ENCODE data around the gene MBOAT1. TPM values are rescaled to one million over a fixed set of nuclear protein-coding genes. Genes with fewer than 3 reads are reported as not detected.

MBOAT1 gene
- total and polyA plus RNA-seq, 2 of the 13 experiments (the other 11 are each of a cell fraction or from before 2014, with no cell fraction given) = not detected

DNA sequence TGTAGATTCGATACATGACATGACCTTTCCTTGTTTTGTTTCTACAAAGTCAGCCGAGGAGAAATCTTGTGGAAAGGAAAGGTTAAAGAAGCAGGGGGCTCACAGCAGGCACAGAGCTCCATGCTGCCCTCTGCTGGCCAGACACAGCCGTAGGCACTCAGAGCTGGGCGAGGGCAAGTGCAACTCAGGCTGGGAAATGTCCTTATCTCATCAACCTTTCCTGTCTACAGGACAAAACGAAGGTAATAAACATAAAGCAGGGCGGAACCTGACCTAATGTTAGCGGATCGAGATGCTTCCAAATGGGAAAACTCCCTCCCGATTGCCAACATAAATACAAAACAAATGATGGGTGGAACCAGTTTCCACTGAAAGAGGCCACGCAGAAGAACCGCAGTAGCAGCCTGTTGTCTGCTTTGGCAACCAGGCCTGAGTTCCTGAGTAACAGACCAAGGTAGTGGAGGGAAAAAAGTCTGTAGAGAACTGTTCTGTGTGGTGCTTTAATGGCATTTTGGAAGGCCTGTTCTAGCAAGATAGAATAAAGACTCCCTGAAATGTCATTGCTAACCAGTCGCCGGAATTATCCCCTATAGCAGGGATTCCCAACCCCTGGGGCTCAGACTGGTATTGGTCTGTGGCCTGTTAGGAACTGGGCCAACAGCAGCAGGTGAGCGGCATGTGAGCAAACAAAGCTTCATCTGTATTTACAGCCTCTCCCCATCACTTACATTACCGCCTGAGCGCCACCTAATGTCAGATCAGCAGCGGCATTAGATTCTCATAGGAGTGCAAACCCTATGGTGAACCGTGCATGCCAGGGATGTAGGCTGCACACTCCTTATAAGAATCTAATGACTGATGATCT, 85.2 kb downstream of the MBOAT1 start:
- Histone ChIP-seq H3K27me3 (ENCODE audit: control insufficient read depth in 1 of 2, insufficient read depth in 2 of 2, low read length in 2 of 2) (peaks cover 0 to 12% of the 10 kb centered on the region in 2 experiments; a peak in 1 of 5 replicates), H3K4me2 (ENCODE audit: low read depth, low read length) (no peak overlapping the region), H3K79me2 (ENCODE audit: insufficient read depth, low read length) (no peaks in the 10 kb centered on the region), H3K4me3 (replicated peaks in 1 of 3; ENCODE audit: insufficient read depth in 1 of 3, low read depth in 2 of 3, low read length in 3 of 3) (no peak overlapping the region), H4K20me1 (ENCODE audit: insufficient read depth, low read length) (no peaks in the 10 kb centered on the region), H3K4me1 (ENCODE audit: insufficient read depth, low read length) (peaks cover 15% of the 10 kb centered on the region), H3K9me3 (ENCODE audit: low read length) (no peaks in the 10 kb centered on the region), H3K27ac (ENCODE audit: extremely low read length, insufficient read depth, low read length) (no peak overlapping the region), H3K36me3 (replicated peaks in 1 of 2; ENCODE audit: control insufficient read depth in 1 of 2, insufficient read depth in 2 of 2, low read length in 2 of 2) (no peaks in the 10 kb centered on the region), H2AFZ (ENCODE audit: low read length) (no peak overlapping the region), H3K9ac (ENCODE audit: insufficient read depth, low read depth, low read length) (no peak overlapping the region)
- in situ Hi-C loops (cut with HindIII; ENCODE audit: extremely low pct_ligation_motif_present, low pct_unique_long_range_greater_than_20kb) (loop anchor here (5.0 kb wide), 1 partner anchor 35 kb away; no protein-coding TSS in a partner anchor), intact Hi-C loops (cut with micrococcal nuclease; ENCODE audit: unreplicated experiment) (loop anchor here (1.0 kb wide), 1 partner anchor 35 kb away; no protein-coding TSS in a partner anchor)
- peak; percentile 66 for DNase-seq (ENCODE audit: low spot score)
- WGBS (ENCODE audit: low lambda C conversion rate) = 18% methylated on average over 15 of the region's 18 CpGs
- ChIA-PET POLR2A (no interaction called here), CTCF (ENCODE audit: low intra/inter-chr PET ratio, low total read pairs) (interaction anchor here (1.5 kb wide), 1 partner anchor 35 kb away, joined by 10 read pairs; no protein-coding TSS in a partner anchor)
- peak; percentile 28 for FAIRE-seq
- BruUV-seq (replicated peaks) = no TSS peak
- ATAC-seq = peak; percentile 97
- no peak for TF ChIP-seq SOX13 (IDR thresholded peaks at IDR 0.05)
- TF ChIP-seq SOX13 (CRISPR knock-in tag; conservative IDR thresholded peaks at IDR 0.05 in 1 of 2, IDR thresholded peaks at IDR 0.05 in 1 of 2) = peak in 1 of 2 experiments; percentile 13; a peak in 1 of 4 replicates
- TF ChIP-seq KLF16 (CRISPR knock-in tag; IDR thresholded peaks at IDR 0.05) = no peak
- TF ChIP-seq ZNF749 (CRISPR knock-in tag; IDR thresholded peaks at IDR 0.05; ENCODE audit: borderline replicate concordance) = no peak
- TF ChIP-seq CBX1 (IDR thresholded peaks at IDR 0.05; ENCODE audit: low read depth) = peak; percentile 50
- no peak for TF ChIP-seq FOXA1 (IDR thresholded peaks at IDR 0.05)
- TF ChIP-seq FOXA1 (CRISPR knock-in tag; IDR thresholded peaks at IDR 0.05) = peak; percentile 69
- TF ChIP-seq ZNF274 (CRISPR knock-in tag; IDR thresholded peaks at IDR 0.05) = no peak
- peak; percentile 25; the same call in 1 of the 2 replicates for TF ChIP-seq ZMYM4 (CRISPR knock-in tag; IDR thresholded peaks at IDR 0.05)
- TF ChIP-seq TEAD3 (CRISPR knock-in tag; optimal IDR thresholded peaks at IDR 0.05; ENCODE audit: borderline replicate concordance) = peak; percentile 13
- TF ChIP-seq NFATC3 (CRISPR knock-in tag; IDR thresholded peaks at IDR 0.05) = no peak
- no peak for TF ChIP-seq TGIF2 (CRISPR knock-in tag; IDR thresholded peaks at IDR 0.05)
- no peak for TF ChIP-seq NFRKB (IDR thresholded peaks at IDR 0.05)
- no peak for TF ChIP-seq PHB2 (IDR thresholded peaks at IDR 0.05; ENCODE audit: partially characterized antibody)
- TF ChIP-seq, protein P1, sequence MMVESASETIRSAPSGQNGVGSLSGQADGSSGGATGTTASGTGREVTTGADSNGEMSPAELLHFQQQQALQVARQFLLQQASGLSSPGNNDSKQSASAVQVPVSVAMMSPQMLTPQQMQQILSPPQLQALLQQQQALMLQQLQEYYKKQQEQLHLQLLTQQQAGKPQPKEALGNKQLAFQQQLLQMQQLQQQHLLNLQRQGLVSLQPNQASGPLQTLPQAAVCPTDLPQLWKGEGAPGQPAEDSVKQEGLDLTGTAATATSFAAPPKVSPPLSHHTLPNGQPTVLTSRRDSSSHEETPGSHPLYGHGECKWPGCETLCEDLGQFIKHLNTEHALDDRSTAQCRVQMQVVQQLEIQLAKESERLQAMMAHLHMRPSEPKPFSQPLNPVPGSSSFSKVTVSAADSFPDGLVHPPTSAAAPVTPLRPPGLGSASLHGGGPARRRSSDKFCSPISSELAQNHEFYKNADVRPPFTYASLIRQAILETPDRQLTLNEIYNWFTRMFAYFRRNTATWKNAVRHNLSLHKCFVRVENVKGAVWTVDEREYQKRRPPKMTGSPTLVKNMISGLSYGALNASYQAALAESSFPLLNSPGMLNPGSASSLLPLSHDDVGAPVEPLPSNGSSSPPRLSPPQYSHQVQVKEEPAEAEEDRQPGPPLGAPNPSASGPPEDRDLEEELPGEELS (CRISPR knock-in tag; IDR thresholded peaks at IDR 0.05) = peak; percentile 31; the same call in 1 of the 2 replicates
- no peak for TF ChIP-seq LCORL (IDR thresholded peaks at IDR 0.05)
- TF ChIP-seq LCORL (CRISPR knock-in tag; IDR thresholded peaks at IDR 0.05) = no peak
- TF ChIP-seq, protein P2, sequence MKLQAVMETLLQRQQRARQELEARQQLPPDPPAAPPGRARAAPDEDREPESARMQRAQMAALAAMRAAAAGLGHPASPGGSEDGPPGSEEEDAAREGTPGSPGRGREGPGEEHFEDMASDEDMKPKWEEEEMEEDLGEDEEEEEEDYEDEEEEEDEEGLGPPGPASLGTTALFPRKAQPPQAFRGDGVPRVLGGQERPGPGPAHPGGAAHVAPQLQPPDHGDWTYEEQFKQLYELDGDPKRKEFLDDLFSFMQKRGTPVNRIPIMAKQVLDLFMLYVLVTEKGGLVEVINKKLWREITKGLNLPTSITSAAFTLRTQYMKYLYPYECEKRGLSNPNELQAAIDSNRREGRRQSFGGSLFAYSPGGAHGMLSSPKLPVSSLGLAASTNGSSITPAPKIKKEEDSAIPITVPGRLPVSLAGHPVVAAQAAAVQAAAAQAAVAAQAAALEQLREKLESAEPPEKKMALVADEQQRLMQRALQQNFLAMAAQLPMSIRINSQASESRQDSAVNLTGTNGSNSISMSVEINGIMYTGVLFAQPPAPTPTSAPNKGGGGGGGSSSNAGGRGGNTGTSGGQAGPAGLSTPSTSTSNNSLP (IDR thresholded peaks at IDR 0.05; ENCODE audit: low read depth, low read length) = no peak
- no peak for TF ChIP-seq ZMAT3 (CRISPR knock-in tag; conservative IDR thresholded peaks at IDR 0.05)
- no peak for TF ChIP-seq HES4 (CRISPR knock-in tag; IDR thresholded peaks at IDR 0.05; ENCODE audit: borderline replicate concordance)
- TF ChIP-seq FOXA3 (CRISPR knock-in tag; IDR thresholded peaks at IDR 0.05) = peak; percentile 55; the same call in 1 of the 2 replicates
- no peak for TF ChIP-seq ZNF530 (CRISPR knock-in tag; IDR thresholded peaks at IDR 0.05; ENCODE audit: low read depth)
- TF ChIP-seq ZSCAN31 (CRISPR knock-in tag; IDR thresholded peaks at IDR 0.05; ENCODE audit: low read depth) = no peak
- no peak for TF ChIP-seq ISL2 (CRISPR knock-in tag; IDR thresholded peaks at IDR 0.05)

All from HepG2 (cell line).